HS-5 (cell line): ENCODE measurements around the gene POLR3K.

Source experiments
- DNase-seq: peaks from one replicate; pipeline ENCODE4 v3.0.0-alpha.2; 2012; ENCODE audit warnings: low read depth

Gene POLR3K

GRCh38 chr16:78444-79150, 25.2 kb upstream of the POLR3K start:
- no peak for DNase-seq

- DNase-seq: no peak
Observed at GRCh38 chr16:77807-78443, 24.5 kb upstream of the POLR3K start, which contains the start of gene MPG. TSS of gene MPG (plus strand) at chr16:78225. CDS start at chr16:78310, 85 bp downstream.

DNA sequence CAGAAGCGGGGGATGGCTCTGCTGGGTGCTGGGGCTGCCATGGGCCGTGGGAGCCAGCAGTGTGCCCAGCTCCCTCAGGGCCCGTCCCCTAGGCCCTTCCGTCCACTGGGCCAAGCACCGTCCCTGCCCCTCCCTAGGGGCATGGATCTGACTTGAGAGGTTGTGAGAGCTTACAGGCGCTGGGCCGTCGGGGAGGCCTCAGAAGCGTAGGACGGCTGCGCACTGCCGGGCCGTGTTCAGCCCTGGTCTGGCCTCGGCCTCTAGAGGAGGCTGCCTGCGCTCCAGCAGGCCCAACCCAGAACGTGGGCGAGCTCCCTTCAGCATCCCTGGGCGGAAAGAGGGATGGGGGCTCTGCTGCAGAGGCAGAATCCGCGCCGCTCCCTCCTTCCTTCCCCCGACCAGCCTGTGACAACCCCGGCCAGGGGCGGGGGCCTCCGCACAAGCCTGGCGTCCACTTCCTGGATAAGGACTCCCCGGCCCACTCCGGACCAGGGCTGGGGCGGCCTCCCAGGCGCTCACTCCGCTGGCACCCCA, 23.9 kb upstream of the POLR3K start:
- DNase-seq: no peak

DNA sequence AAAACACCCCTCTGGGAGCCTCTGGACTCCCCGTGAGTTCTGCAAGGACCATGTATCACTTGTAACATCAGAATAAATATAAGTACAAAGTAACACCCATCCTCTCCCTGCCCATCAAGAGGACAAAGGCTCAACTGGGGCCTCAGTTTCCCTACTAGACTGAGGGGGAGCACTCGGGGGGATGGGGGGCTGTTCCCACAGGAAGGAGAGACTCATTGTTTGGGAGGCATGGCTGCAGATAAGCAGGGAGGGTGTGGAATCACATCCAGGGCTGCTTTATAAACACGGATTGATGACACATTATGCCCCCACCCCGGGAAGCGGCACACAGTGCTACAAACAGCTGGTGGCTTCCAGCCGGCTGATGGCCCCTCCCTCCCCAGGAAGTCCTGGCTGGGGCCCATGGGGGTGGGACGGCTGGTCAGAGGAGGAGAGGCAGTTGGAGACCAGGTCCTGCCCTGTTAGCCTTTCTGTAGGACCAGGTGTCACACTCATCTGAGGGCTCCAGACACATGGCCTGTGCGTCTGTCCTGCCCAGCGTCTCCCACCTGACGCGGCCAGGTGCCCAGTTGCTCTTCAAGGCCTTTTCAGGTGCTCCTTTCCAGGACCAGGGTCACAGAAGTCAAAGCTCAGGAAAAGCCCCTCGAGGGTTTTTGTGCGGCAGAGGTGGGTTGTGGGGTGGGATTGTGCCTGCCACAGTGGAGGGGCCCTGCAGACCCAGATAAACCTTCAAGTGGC, 23.3 kb upstream of the POLR3K start:
- DNase-seq: no peak

GRCh38 chr16:75580-76501, 22.4 kb upstream of the POLR3K start:
- no peak for DNase-seq

DNA sequence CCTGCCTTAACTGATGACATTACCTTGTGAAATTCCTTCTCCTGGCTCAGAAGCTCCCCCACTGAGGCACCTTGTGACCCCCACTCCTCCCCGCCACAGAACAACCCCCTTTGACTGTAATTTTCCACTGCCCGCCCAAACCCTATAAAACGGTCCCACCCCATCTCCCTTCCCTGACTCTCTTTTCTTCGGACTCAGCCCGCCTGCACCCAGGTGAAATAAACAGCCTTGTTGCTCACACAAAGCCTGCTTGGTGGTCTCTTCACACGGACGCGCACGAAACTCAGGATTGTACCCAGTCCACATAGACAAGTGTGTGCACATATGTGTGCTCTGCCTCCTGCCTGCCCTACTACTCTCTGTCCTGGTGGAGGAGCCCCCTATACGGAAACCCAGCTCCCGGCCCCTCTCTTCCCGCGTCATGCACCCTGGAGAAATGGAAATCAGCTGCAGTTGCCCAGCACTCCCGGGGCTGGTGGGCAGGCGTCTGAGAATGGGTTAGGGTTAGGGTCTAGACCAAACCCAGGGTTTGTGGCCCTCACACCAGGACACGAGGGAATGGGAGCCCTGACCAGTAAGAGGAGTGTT, 21.4 kb upstream of the POLR3K start:
- no peak for DNase-seq

DNA sequence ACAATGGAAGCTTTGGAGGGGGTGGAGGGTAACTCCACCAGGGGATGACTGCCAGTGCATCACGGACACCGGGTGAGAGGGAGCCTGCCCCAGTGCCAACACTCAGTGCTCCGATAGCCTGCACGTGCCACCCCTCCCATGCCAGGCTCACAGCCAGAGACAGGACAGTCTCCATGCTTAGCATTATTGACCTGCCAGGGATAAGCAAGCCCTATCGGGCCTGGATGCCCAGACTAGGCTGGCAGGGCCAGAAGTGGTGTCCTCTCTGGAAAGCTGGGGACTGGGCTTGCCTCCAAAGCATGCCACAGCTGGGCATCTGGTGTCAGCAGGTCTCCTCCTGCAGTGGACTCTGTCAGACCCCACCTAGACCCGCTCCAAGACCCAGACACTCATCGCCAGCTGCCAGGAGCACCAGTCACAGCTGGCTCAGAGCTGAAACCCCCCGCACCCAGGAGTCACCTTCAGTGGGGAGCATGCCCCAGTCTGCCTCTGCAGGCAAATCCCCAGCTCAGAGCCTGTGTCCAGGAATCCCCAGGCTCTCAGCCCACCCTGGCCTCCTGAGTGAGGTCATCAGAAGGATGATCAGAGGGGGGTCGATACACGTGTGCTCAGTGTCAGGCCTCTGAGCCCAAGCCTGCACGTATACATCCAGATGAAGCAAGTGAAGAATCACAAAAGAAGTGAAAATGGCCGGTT, 20.8 kb upstream of the POLR3K start:
- no peak for DNase-seq

DNA sequence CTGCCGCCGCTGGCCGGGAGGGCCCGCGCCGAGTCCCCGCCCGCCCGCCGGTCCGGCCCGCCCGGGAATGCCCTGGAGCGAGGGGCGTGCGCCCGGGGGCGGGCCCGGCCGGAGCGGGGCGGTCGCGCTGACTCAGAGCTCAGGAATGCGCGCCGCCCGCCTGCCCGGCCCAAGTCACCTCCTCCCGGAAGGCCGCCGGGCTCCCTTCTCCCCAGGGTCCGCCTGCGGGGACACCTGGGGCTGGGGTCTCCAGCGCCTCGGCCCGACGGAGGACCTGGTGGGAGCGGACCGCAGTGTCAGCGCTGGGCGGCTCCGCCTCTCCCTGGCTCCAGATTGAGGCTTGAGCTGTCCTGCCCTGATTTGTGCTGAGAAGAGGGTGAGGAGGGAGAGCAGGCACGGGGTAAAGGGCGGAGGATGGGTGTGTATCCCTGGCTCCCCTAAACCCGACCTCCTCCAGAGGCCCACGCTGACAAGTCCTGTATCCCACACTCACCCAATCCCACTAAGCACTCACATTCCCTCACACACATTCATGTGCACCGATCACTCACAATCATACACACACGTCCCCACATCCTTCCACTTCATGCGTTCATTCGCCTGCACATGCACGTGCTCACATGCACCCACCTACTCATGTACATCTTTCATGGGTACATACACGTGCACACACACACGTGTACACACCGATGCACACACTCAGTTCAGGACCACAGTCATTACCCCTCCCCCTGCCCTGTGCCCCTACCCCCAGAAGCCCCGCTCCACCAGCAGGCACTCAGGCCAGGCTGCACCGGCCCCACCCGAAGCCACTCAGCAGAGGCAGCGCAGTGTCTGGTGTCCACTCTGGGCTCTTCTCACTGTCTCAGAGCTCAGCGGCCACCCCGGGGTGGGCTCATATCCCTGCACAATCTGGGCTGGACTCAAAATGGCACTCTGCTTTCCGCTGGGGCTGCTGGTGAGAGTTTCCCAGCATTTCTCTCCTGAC, 19.4 kb upstream of the POLR3K start, which contains the start of gene RHBDF1:
RHBDF1 (minus strand) TSS at position 71 of the 988 bp plus-strand sequence. CDS start 7,616 bp downstream, outside the sequence.
- no peak for DNase-seq

GRCh38 chr16:71540-72401, 18.4 kb upstream of the POLR3K start:
- no peak for DNase-seq

DNA sequence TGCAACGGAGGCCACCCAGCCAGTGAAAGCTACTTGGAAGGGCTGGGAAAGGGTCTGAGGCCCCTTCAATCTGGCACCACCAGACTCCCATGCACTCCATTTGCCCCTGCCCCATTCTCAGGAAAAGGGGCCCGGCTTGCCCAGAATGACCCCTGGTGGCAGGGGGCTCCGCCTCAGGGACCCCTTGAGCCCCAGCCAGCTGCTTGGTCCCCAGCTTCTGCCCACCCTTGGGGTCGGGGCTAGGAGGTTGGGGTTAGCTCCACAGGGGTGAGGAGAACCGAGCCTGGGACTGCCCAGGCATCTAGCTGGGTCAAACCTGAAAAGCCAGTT, 17.8 kb upstream of the POLR3K start:
- DNase-seq: no peak

- no peak for DNase-seq
Observed at GRCh38 chr16:69181-69580, 15.8 kb upstream of the POLR3K start.

DNA sequence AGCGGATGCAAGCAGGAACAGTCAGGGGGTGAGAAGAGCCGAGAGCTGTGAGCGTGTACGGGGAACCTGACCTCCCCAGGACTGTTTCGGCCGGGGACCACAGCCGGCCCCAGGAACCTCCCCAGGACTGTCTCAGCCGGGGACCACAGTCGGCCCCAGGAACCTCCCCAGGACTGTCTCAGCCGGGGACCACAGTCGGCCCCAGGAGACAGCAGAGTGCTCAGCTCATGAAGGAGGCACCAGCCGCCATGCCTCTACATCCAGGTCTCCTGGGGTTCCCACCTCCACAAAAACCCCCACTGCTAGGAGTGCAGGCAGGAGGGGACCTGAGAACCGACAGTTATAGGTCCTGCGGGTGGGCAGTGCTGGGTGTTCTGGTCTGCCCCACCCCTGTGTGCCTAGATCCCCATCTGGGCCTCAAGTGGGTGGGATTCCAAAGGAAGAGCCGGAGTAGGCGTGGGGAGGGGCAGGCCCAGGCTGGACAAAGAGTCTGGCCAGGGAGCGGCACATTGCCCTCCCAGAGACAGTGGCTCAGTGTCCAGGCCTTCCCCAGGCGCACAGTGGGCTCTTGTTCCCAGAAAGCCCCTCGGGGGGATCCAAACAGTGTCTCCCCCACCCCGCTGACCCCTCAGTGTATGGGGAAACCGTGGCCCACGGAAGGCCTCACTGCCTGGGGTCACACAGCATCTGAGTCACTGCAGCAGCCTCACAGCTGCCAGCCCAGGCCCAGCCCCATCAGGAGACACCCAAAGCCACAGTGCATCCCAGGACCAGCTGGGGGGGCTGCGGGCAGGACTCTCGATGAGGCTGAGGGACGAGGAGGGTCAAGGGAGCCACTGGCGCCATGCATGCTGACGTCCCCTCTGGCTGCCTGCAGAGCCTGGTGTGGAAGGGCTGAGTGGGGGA, 14.7 kb upstream of the POLR3K start:
- DNase-seq: no peak

- DNase-seq: no peak
Observed at GRCh38 chr16:67183-67791, 13.9 kb upstream of the POLR3K start.

- no peak for DNase-seq
Observed at GRCh38 chr16:66309-67182, 13.1 kb upstream of the POLR3K start.

DNA sequence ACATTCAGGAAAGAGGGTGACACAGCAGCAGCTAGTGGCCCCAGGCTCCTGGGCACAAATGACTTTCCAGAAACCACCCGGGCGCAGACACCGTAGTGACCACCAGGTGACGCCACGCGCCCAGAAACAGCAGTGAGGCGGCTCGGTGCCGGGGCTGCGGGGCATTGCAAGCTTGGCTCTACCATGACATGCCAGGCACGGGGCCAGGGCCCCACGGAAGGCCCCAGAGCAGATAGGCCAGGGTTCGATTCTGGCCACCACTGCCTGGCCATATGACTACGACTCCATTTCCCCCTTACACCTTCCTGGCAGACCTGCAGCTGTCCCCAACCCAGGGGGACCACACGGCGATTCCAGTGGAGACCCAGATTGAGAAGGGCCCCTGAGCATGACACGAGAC, 12.3 kb upstream of the POLR3K start:
- no peak for DNase-seq

- no peak for DNase-seq
Observed at GRCh38 chr16:64914-65255, 11.5 kb upstream of the POLR3K start.
